ENCODE measurements around the gene SPATS2L.
A peak's percentile ranks its signal among the peaks of the same experiment; 100 is the strongest.
"Not testable (repeated sequence)": the region's sequence is repeated elsewhere in the genome, so short reads cannot be mapped to it uniquely, and the experiment has no call there.

The SPATS2L gene

DNA sequence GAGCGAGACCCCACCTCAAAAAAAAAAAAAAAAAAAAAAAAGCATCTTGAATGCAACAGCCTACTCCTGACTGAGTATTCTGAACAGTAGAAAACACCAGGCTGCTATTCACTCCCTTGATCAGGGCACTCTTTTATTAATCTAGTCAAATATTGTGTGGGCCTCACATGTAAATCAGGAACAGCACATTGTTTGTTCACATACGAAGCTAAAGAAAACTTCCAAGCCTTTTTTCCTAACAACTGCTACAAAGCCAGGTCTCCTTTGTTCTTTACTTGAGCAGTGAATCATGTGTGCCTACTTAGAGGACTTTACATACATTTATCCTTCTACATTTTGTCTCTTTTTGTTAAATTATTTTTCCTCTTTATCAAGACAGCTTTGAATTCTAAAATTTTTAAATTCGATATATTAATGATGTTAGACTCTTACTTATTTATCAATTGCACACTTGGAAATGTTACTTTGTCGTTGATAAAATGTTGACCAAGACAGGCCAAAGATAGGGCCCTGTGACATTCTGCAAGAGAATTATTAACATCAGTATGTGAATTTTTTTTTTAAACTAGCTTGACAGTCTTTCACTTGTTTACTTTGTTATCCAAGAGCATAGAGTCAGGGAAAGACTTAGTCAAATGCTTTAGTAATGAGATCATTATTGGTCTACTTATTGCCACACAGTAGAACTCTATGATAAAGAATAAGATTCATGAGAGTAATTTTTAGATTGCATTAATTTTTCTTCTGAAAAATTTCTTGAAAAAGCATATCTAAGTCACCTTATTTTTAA lies 13.2 kb downstream of the SPATS2L start:
- no peak for DNase-seq

DNA sequence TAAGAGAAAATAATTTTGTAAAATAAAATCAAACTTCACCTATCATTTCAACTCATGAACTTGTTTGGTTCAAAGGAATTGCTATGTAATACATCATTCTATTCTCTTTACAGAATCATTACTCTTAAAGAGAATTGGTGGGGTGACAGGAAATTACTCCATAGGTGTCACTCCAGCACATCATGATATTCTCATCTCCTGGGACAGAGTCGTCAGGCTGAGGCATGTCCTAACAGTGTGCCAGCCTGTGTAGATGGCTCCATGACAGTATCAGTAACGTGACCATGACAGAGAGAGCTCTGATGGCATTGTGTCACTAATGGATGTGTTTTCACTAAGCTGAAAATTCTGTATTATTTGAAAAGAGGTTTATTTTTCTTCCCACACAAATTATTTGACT lies 13.9 kb downstream of the SPATS2L start:
- DNase-seq, result peak in 4 of 56 donors; percentile 2 to 26 (median 13)

DNA sequence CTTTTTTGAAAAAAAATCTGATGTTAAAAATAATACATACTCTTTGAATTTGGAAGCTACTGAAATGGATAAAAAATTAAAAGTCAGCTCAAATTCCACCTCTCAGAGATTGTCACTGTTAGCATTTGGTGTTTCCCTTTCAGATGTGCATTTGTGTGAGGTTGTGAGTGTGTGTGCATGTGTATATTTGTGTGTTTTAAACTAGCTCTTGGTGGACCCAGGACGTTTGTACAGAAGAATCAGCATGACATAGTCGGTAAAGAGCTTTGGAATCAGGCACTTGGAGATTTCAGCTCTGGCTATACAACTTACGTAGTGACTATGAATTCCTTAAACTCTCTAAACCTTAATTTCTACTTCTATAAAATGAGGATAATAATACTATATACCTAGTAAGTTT lies 14.5 kb downstream of the SPATS2L start:
- DNase-seq, result no peak

DNA sequence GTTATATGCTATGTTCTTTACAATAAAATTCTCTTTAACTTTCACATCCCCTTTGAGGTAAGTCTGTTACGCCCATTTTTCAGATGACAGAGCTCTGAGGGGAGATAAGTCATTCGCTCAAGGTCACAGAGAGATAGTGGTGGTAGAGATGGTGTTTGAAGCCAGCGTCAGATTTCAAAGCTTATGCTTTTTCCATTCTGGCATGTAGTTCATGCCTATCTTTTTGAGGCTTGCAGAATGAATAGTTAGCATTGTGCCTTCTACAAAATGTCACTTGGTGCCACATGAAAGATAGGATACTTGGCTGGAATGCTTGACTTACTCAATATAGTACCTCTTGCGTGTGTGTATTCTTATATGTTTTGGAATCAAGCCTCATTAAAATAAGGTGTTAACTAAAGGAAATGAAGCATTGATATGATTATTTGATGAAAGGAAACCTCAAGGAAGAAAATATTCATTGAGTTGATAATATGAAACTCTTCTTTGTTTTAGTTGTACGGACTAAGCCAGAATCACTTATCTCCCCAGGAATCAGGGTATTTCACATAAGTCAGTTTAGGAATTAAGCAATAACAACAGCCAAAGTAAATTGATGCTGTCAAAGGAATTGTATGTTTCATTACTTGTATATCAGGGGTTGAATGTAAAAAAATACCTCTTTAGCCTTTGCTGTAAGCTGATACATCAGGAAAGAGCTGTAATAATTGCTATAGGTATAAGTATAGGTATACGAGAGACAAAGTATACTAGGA lies 15.5 kb downstream of the SPATS2L start:
- no peak for DNase-seq

DNA sequence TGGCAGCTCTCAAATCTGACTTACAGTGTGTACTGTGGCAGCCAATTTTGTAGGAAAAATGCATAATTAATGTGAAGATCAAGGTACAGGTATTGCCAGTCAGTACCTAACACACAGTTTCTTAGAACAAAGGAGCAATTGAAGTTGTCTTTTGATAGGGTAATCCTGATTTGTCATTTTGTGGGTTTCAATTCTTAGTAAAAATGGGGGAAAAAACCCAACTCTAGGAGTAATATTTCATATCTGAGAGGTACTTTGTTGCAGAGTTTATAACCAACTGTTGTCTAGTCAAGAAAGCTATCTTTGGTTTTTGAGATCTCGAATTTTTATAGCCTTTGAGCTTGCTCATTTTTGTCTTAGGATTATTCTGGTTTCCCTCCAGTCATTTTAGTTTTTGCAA lies 16.1 kb downstream of the SPATS2L start:
- no peak for DNase-seq

DNA sequence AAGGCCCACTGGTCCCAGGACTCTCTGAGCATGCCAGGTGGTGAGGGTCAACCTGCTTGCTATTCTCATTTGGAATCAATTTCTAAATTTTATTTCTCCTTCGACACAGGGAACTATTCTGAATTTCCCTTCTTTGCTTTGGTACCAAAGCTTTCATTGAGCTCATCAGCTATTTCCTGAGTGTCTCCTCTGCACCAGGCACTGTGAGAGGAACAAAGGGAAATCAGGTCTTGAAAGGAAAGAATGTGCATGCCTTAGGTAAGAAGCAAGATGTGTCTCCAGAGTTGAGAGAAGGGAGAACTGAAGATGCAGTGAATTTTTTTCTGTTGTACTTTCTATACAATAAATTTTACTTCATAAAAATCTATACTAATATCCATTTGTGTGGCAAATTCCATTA lies 17.9 kb downstream of the SPATS2L start:
- no peak for DNase-seq

DNA sequence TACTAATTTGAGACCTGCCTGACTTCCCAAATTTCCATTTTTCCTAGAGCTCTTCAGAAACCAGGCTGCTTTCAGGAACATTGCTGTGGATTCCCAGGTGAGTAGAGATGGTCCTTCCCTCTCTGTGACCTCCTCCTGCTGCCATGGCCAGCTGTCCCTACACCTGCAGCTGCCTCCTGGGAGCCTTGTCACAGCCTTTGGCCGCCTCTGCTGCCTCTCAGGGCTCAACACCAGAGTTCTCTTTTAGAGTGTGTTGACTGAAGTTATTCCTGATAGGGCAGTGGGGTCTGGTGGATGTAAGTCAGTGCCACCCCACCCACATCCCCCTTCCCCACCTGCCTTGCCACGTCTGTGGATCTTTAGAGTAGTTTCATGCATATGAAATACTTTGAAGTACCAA lies 22.9 kb downstream of the SPATS2L start:
- DNase-seq, result no peak

DNA sequence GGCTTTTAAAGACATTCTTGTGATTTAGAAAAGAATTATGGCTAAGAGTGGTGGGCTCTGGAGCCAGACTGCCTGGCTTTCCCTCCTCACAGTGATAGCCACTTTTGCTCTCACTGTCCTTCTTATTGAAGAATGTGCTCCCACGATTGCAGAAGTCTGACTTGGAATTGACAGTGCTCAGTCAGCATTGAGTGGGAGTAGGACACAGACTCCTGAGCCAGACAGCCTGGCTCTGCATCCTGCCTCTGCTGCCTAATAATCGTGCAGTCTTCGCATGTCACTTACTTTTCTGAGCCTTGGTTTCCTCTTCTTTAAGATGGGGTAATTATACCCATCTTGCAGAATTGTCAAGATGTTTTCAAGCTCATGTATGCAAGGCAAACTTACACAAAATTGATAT lies 23.3 kb downstream of the SPATS2L start:
- peak in 2 of 56 donors; percentile 8 to 14 for DNase-seq

DNA sequence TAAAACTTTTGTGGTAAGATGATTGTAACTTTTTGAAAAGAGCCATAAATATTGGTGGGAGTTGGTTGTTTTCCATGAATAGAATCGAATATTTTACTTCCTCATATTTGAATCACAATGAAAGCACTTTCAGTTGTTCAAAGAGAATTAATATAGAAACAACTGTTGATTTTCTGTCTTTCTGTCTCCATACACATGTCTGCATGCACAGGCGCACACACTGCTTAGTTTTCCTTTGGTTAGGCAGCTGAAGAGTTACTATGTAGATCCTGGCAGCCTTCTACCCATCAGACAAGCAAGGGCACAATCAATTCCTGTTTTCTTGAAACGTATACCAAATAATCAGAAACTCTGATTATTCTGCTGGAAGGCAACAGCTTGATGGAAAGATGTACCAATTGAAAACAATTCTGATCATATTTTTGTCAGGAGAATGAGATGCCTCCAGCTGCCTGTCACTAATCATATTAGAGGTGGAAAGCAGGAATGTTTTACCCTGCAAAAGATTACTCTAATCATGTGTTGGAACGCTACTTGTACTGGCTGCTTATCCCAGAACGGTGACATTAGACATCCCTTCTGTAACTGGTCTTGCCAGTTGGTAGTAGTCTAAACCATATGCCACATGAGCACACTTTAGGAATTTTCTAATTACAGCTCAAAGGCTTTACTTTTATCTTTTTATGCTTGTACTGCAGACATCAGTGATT lies 24.0 kb downstream of the SPATS2L start:
- DNase-seq, result no peak

DNA sequence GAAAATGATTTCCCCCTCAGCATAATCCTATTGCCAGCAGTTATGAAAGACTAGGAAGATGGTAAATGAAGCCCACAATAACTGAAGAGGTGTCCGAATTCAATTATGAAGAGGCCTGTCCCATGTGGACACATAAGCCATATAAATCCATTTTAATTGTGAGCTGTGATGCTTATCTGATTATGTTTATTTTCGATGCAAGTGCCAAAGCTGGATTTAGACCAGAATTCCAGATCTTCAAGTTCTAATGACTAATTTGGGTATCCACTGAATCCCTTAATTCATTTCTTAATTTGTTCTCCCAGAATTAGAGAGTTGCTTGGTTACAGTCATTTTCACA lies 24.5 kb downstream of the SPATS2L start:
- no peak for DNase-seq

DNA sequence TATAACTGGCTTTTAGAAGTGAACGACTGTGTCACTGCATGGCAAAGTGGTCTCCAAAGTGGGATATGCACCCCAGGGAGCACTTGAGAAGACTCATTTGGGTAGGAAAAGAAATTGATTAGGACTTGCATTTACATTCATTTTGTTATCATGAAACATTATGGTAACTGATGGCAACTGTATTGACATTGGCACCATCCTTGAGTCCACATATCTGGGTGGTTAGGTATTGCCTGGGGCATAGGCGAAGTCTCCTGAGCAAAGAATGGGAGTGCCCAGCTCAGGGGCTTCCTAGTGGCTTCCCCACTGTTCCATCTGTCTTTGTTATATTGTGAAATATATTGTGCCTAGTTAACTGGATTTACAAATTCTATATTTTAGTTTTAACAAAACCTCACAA lies 29.2 kb downstream of the SPATS2L start:
- DNase-seq, result no peak

DNA sequence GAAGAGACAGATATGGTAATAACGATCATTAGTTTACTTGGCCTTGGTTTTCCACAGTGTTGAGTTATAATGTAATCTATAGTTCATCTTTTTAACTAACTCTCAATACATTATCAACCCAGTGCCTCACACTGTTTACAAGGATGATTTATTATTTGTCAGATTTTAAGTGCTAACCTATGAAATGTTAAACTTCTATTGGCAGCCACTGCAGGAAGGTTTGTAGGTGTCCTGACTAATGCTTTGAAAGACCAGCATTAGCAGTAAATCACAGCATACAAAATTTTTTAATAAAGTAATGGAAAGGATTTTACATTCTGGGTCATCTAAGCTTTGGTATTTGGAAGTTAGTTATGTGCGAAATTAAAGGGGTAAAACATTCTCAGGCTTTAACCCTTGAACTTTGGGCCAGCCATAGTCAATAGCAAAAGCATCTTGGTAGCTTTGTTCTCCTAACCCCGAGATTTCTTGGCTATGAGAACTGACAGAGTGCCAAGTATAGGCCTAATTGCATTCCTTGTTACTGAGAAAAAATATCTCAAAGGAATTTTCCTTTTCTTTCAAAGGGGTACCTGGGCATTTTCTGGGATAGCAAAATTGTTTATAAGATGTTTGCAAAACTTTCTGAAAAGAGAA lies 30.6 kb downstream of the SPATS2L start:
- DNase-seq, result no peak

DNA sequence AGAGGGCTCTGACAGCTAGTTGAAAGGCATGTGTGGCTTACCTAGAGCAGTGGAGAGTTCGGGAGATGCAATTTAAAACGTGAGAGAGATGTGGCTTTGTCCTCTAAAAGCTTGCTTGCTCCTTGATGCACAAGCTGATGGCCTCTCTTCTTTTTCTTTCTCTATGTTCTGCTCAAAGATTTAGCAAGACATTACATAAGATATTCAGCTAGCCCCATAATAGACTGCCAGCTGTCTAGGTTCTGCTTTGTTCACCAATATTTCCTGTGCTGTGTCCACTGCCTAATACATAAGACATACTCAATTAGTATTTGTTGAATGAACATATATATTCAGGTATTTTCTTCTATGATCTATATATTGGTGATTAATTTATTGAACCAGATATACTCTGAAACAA lies 31.1 kb downstream of the SPATS2L start:
- no peak for DNase-seq

DNA sequence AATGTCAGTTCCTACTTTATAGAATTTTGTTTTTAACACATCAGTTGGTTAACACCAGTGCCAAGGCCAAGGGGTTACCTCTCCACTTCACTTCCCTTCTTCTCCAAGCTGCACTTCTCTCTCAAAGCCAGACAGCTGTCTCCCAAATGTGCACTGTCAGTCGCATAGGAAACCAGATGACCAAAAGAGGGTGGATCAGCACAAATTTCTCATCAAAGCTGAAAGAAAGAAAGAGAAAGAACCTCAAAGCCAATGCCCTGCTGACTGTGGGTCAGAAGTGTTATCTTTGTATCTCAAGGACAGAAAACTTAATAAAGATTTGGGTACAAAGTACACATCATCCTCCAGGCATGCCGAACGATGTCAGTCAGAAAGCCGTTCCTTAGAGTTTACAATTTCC lies 32.2 kb downstream of the SPATS2L start:
- DNase-seq, result no peak

DNA sequence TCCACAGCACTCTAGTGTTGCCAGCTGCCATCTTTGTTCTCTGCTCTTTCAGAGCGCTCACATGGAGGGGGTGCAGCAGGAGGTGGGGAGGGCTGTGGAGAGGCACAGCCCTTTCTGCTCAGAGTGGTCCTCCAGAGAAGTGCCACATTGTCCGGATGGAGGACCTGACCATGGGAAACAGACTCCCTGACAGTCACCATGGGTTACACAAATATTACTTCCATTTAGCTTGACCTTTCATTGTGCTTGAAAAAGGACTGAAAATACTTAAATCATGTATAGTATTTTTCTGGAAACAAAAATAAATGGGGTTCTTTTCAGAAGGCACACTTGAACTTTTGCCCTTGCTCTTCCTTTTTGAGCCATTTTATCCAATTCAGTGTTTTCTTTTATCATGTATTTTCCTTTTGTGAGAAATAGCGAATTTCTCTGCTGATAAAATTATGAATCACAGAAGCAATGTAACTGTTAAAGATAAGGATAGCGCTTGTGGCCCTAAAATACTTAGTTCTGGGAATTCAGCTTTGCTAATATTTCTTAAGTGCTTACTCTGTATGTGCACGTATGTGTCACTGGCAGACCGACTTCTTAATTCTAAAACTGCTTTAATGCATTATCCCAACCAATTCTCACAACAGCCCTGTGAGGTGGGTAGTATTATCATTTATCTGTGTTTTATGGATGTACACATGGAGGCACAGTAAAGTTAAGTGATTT lies 34.2 kb downstream of the SPATS2L start:
- DNase-seq, result no peak

DNA sequence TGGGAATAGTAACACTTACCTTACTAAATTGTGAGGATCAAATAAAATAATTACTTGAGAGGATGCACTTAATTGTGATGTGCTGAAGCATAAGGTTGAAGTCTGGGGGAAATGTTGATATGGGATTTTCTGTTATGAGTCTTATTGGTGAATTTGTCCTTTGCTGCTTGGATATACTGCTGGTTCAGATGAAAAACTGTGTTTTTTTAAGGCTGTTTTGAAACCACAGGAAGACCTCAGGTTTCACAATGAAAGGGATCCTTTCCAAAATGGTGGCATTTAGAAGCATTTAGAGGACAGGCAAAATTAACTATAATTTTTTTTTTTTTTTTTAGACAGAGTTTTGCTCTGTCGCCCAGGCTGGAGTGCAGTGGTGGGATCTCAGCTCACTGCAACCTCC lies 34.9 kb downstream of the SPATS2L start:
- DNase-seq, result no peak

DNA sequence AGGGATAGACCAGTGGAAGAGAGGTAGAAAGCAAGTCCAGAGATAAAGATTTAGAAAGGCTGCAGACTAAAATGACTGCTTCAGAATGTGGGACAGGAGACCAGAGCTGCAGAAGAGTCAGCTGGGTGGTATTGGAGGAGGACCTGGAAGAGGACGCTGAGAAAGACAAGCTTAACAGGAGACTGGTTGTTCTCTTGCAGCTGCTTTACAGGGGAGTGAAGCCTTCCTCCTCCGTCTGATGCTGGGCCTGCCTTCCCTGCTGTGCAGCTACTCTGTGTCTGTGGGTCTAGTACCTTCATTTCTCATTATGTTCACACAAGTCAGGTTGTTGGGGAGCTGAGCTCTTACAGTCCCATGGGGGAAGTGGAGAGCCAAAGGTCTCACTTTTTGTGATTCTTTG lies 35.7 kb downstream of the SPATS2L start:
- no peak for DNase-seq

DNA sequence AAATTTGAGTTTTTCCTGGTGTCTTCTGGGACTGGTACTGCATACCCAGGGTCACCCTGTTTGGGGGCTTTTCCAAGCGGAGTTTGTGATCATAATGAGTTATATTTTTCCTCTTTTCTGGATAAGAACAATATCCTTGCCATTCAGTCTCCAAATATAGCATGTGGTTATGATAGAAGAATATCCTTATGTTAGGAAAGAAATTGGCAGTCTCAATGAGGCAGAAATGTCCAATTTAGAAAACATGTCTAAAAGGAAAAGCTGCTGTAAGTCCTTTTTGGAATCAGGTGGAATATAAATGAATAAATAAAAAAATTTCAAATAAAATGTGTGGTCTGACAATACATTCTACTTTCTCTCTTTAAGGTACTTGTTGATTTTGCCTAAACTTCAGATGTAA lies 36.2 kb downstream of the SPATS2L start:
- DNase-seq, result no peak

DNA sequence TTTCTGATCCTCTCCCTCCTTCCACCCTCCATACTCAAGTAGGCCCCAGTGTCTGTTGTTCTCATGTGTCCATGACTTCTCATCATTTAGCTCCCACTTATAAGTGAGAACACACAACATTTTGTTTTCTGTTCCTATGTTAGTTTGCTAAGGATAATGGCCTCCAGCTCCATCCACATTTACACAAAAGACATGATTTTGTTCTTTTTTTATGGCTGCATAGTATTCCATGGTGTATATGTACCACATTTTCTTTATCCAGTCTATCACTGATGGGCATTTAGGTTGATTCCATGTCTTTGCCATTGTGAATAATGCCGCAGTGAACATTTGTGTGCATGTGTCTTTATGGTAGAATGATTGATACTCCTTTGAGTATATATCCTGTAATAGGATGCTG lies 37.7 kb downstream of the SPATS2L start:
- not testable (repeated sequence) for DNase-seq

DNA sequence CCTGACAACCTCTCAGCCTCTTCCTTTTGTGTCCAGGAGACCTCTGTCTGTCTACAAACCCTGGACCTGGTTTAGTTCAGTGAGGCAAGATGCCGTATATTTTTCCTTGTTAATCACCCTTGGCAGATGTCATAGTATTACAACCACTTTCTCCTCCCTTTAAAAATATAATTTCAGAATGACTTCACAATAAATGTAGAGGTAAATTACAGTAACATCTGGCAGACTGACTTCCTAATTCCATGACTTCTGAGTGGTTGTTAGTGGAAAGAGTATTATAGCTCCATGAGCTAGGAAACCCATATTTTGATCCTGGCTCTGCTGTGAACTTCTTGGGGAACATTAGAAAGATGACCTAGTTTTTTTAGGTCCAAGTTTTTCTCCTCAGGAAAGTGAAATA lies 39.5 kb downstream of the SPATS2L start:
- no peak for DNase-seq

DNA sequence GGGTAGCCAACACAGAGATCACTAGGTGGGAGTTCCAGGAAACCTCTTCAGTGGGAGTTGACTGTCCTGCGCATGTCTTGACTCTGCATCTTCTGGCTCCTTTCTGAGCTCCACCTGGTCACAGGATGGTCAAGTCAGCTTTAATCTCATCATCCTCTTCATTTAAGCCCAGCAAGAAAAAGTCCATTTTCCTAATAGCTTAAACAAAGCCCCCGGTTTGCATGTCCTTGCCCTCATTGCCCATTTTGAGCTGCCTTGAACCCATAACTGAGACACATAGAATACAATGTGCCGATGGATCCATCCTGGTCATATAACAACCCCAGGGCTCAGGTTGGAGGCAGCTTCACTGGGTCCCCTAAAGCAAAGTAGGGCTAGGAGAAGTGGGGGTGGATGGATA lies 40.8 kb downstream of the SPATS2L start:
- DNase-seq, result no peak
